GM12878 (cell line): ENCODE data around the gene TMBIM1. TPM values are rescaled to one million over a fixed set of nuclear protein-coding genes. Genes with fewer than 3 reads are reported as not detected.

Experiments
- ATAC-seq: fragments of 200-7000 bp; cut with Tn5 transposase; 3 replicates; pipeline ENCODE4 v1.9.1; 2020; ENCODE audit warnings: mild to moderate bottlenecking, moderate library complexity
- BruUV-seq: library from RNA; stranded (reverse); fragments of 400-500 nt; replicated peaks from 2 replicates; lab custom pipeline; 2021; lab: Mats Ljungman, UMichigan
- CTCF ChIA-PET: fragments of 300-600 bp; sonication (Branson Sonifier 250); formaldehyde crosslinking; extraction: SDS; loops from one replicate; lab custom pipeline; 2021; ENCODE audit warnings: inconsistent platforms; lab: Yijun Ruan, JAX
- POLR2A ChIA-PET: fragments of 350-600 bp; formaldehyde crosslinking; extraction: SDS; loops from one replicate; lab custom pipeline; 2021; ENCODE audit warnings: inconsistent platforms; lab: Charles Lee
- RAD21 ChIA-PET: fragments of 300-600 bp; sonication (Branson Sonifier 250); formaldehyde crosslinking; loops from one replicate; lab custom pipeline; 2023; ENCODE audit warnings: antibody characterized with exemption; ENCODE audit not compliant: unreplicated experiment; lab: Charles Lee
- SMC1A ChIA-PET: fragments of 300-600 bp; sonication (Branson Sonifier 250); formaldehyde crosslinking; loops from one replicate; lab custom pipeline; 2023; ENCODE audit not compliant: unreplicated experiment, uncharacterized antibody; lab: Charles Lee
- DNase-seq: peaks from one replicate; pipeline ENCODE4 v3.0.0-alpha.2; 2011; ENCODE audit warnings: low read depth, low spot score
- FAIRE-seq: peaks from 3 replicates; lab custom pipeline; 2011; peaks lifted over from hg19 to GRCh38; lab: Jason Lieb, UNC
- H2AFZ ChIP-seq: 2 replicates; pipeline ENCODE4 v1.6.0; 2011; ENCODE audit warnings: low read depth, low read length, control low read depth; ENCODE audit not compliant: control insufficient read depth
- H3K27ac ChIP-seq: 2 replicates; pipeline ENCODE4 v1.5.1; 2011; ENCODE audit warnings: control low read depth; ENCODE audit not compliant: control insufficient read depth, insufficient read depth
- H3K27me3 ChIP-seq, 2 experiments: replicated peaks in 1 of 2; 2 replicates each; pipeline versions ENCODE4 v1.6.0 to v1.6.1; 2011; ENCODE audit warnings: low read length in 1 of 2; ENCODE audit not compliant: control insufficient read depth in 2 of 2, insufficient read depth in 2 of 2
- H3K36me3 ChIP-seq, 2 experiments: 2 replicates each; pipeline ENCODE4 v1.5.1; 2011; ENCODE audit warnings: low read length in 1 of 2; ENCODE audit not compliant: control insufficient read depth in 2 of 2, insufficient read depth in 2 of 2
- H3K4me1 ChIP-seq: 2 replicates; pipeline ENCODE4 v1.6.1; 2011; ENCODE audit warnings: mild to moderate bottlenecking, low read length, moderate library complexity, mixed read lengths; ENCODE audit not compliant: control insufficient read depth, insufficient read depth
- H3K4me2 ChIP-seq: 2 replicates; pipeline ENCODE4 v1.6.0; 2011; ENCODE audit warnings: control low read depth; ENCODE audit not compliant: control insufficient read depth, insufficient read depth
- H3K4me3 ChIP-seq: fragments of 200-600 bp; sonication (generic); 2 replicates; pipeline ENCODE4 v1.5.1; 2016
- H3K79me2 ChIP-seq: 2 replicates; pipeline ENCODE4 v1.6.0; 2011; ENCODE audit warnings: low read length; ENCODE audit not compliant: control insufficient read depth, insufficient read depth
- H3K9ac ChIP-seq: 2 replicates; pipeline ENCODE4 v1.8.0; 2011; ENCODE audit warnings: low read length, control low read depth, mixed read lengths; ENCODE audit not compliant: control insufficient read depth, insufficient read depth
- H3K9me3 ChIP-seq: replicated peaks from 3 replicates; pipeline ENCODE4 v1.5.1; 2011; ENCODE audit warnings: mild to moderate bottlenecking, low read length; ENCODE audit not compliant: control insufficient read depth, insufficient read depth
- H4K20me1 ChIP-seq: 2 replicates; pipeline ENCODE4 v1.6.0; 2011; ENCODE audit not compliant: control insufficient read depth, insufficient read depth
- ATF2 ChIP-seq: IDR thresholded peaks from 2 replicates; pipeline ENCODE4 v1.6.1; 2012; ENCODE audit warnings: low read length, inconsistent platforms
- DPF2 ChIP-seq: fragments of 450-650 bp; IDR thresholded peaks from 2 replicates; pipeline ENCODE4 v1.6.1; 2017; ENCODE audit warnings: mild to moderate bottlenecking
- NFYA ChIP-seq: IDR thresholded peaks from 2 replicates; pipeline ENCODE4 v1.6.1; 2011; ENCODE audit warnings: low read depth, mild to moderate bottlenecking, low read length, improper control_type of control experiment, borderline replicate concordance
- PBX3 ChIP-seq: IDR thresholded peaks from 2 replicates; pipeline ENCODE4 v1.6.1; 2011; ENCODE audit warnings: mild to moderate bottlenecking, low read depth, low read length, moderate library complexity; ENCODE audit not compliant: insufficient replicate concordance
- SPI1 ChIP-seq: IDR thresholded peaks from 2 replicates; pipeline ENCODE4 v1.6.1; 2011; ENCODE audit warnings: low read depth, mild to moderate bottlenecking, low read length, moderate library complexity, borderline replicate concordance; ENCODE audit not compliant: insufficient read depth
- SREBF1 ChIP-seq: IDR thresholded peaks from 2 replicates; pipeline ENCODE4 v1.6.1; 2012; ENCODE audit warnings: mild to moderate bottlenecking, low read length
- TCF7 ChIP-seq: IDR thresholded peaks from 2 replicates; pipeline ENCODE4 v1.6.1; 2014; ENCODE audit warnings: antibody characterized with exemption, borderline replicate concordance
- WGBS: methylation state at CpG from one replicate; pipeline ENCODE4 v1.1.6; 2016; ENCODE audit warnings: low lambda C conversion rate; ENCODE audit not compliant: insufficient replicate concordance, insufficient coverage; ENCODE audit errors: missing lambda C conversion rate; 5-methylcytosine and 5-hydroxymethylcytosine counted together
- in situ Hi-C: fragments of 300-500 bp; cut with MboI; formaldehyde crosslinking; loops from 9 replicates; pipeline ENCODE4 v1.14.3; 2018; ENCODE audit warnings: mixed read lengths
- intact Hi-C: fragments of 100-400 bp; cut with micrococcal nuclease; formaldehyde crosslinking; loops from one replicate; pipeline ENCODE4 v1.14.2; 2022; ENCODE audit not compliant: unreplicated experiment
- polyA plus RNA-seq, 11 experiments: library from polyadenylated mRNA; depleted of rRNA in 4 of 11; unstranded in 6 of 11; stranded (reverse) in 5 of 11; fragments of >200 nt; fragmentation: Nextera tagmentation in 4 of 11; fragmentation: Illumina TruSeq in 1 of 11; extraction: Ambion mirVana in 4 of 11; extraction: Trizol in 1 of 11; gene quantifications; 1 replicate in 1 of 11; 2 replicates in 10 of 11; pipeline versions ENCODE4 v1.2.1 to v1.2.3, GENCODE V29; 2011 to 2016; ENCODE audit warnings: inconsistent platforms in 2 of 11, missing spikeins in 2 of 11, low read depth in 1 of 11
- total RNA-seq, 4 experiments: library from RNA; depleted of rRNA in 3 of 4; stranded (reverse); fragments of >200 nt in 3 of 4; fragmentation: Illumina TruSeq in 1 of 4; extraction: Trizol in 1 of 4; gene quantifications; 2 replicates each; pipeline versions ENCODE4 v1.2.1 to v1.2.3, GENCODE V29; 2013 to 2021

Gene TMBIM1
- total and polyA plus RNA-seq, 10 of the 15 experiments (the other 5 are each of a cell fraction or from before 2014, with no cell fraction given) = 6.1 to 38.3 (median 26.2) TPM

DNA sequence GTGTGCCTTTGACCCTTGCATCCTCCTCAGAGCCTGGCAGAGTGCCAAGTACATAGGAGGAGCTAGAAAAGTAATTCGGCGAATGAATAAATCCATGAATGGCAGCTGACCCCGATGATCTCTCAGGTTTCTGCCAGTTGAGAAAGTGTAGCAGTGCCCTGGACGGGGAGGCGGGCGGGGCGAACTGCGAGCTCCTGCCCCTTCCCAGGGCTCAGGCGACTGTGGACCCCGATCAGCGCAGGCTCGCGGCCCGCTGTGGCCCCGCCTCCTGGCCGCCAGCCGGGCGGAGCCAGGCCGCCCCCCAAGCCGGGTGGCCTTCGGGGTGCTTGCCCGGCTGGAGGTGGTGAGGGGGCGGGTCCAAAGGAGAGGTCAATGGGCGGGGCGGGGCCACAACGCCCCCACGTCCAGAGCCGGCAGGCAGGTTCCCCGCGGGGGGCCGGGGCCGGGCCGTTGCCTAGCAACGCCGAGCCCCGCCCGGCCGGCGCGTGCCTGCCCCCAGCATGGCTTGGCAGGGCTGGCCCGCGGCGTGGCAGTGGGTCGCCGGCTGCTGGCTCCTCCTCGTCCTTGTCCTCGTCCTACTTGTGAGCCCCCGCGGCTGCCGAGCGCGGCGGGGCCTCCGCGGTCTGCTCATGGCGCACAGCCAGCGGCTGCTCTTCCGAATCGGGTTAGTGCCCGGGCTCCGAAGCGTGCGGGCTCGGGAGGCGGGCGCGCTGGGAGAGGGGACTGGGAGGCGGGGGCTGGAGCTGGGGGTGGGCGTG lies 30.6 kb upstream of the TMBIM1 start (continued):
- TF ChIP-seq NFYA = no peak
- TF ChIP-seq DPF2 = peak; percentile 63; the same call in 1 of the 2 replicates
- TF ChIP-seq PBX3 = no peak
- no peak for TF ChIP-seq SREBF1
- no peak for TF ChIP-seq ATF2

GRCh38 chr2:218320704-218321336 lies 28.5 kb upstream of the TMBIM1 start:
- no peaks in the 10 kb centered on the region; the same call in 1 of the 2 replicates for H3K79me2 ChIP-seq
- in situ Hi-C loops = no loop called here
- no peak overlapping the region for H3K27ac ChIP-seq
- CTCF ChIA-PET = interaction anchor here (1.2 to 4.3 kb wide), 4 partner anchors 19 to 49 kb away, joined by 7 to 15 read pairs (median 9); partner anchors contain the start of gene CATIP
- no peak for ATAC-seq
- no peaks in the 10 kb centered on the region for H3K9me3 ChIP-seq
- no peak for TF ChIP-seq TCF7
- TF ChIP-seq SPI1 = peak; percentile 89
- no peaks in the 10 kb centered on the region for H4K20me1 ChIP-seq
- no TSS peak for BruUV-seq
- no peak for FAIRE-seq
- no peak overlapping the region for H3K9ac ChIP-seq
- WGBS = 43% methylated on average over 3 of the region's 3 CpGs
- intact Hi-C loops = loop anchor here (5.0 kb wide), 1 partner anchor 36 kb away; the partner anchor contains the start of gene CATIP
- no peaks in the 10 kb centered on the region for H3K36me3 ChIP-seq
- no peak overlapping the region for H2AFZ ChIP-seq
- DNase-seq = no peak
- H3K27me3 ChIP-seq = no peaks in the 10 kb centered on the region
- H3K4me1 ChIP-seq = peaks cover 9% of the 10 kb centered on the region
- no peak overlapping the region for H3K4me3 ChIP-seq
- SMC1A ChIA-PET = interaction anchor here (0.7 to 2.4 kb wide), 6 partner anchors 9 to 76 kb away, joined by 3 to 10 read pairs (median 6); partner anchors contain the start of gene CATIP
- H3K4me2 ChIP-seq = no peak overlapping the region
- POLR2A ChIA-PET = interaction anchor here (0.7 to 1.7 kb wide), 4 partner anchors 8 to 191 kb away, joined by 3 to 10 read pairs (median 4); no protein-coding TSS in a partner anchor
- RAD21 ChIA-PET = interaction anchor here (1.0 to 1.2 kb wide), 2 partner anchors 11 to 31 kb away, joined by 4 read pairs; no protein-coding TSS in a partner anchor
